ENCODE results near the gene IQGAP1. TPM values are rescaled to one million over a fixed set of nuclear protein-coding genes. Genes with fewer than 3 reads are reported as not detected.

IQGAP1 gene
- total RNA-seq, 1 experiment from 2014 or later, result 113 TPM

DNA sequence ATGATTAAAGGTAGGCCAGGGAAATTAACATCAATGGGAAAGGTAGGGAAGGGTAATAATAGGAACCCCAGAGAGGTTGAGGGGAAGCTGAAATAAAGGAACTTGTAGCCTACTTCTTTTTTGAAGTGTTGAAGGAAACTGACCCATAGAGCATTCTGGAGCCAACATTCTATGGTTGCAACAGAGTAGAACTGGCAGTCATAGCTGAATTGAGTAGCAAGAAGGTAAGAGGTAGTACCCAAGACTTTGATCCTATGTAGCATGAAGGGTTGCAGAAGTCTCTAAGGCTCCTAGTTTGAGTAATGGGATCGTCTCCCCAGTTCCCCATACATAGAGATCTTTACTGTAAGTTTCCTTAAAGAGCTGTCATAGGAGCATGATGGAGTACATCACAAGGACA lies 43.4 kb upstream of the IQGAP1 start:
- CTCF ChIA-PET, result no interaction called here
- ATAC-seq, result no peak
- POLR2A ChIA-PET, result no interaction called here
- H3K9me2 ChIP-seq (ENCODE audit: insufficient read depth), result no peaks in the 10 kb centered on the region
- no peaks in the 10 kb centered on the region for H3K36me3 ChIP-seq (ENCODE audit: control insufficient read depth in 1 of 2, insufficient read depth in 2 of 2, low read length in 2 of 2)
- H3K4me3 ChIP-seq (replicated peaks in 1 of 2; ENCODE audit: low read depth in 1 of 2, low read length in 2 of 2), result no peak overlapping the region
- no peaks in the 10 kb centered on the region for H3K9me3 ChIP-seq (ENCODE audit: control insufficient read depth in 1 of 2, insufficient read depth in 1 of 2, low read depth in 1 of 2, low read length in 2 of 2)
- no peak for DNase-seq (ENCODE audit: low read depth, low spot score)
- no peaks in the 10 kb centered on the region for H3K27me3 ChIP-seq (ENCODE audit: insufficient read depth, low read length)
- BruUV-seq (replicated peaks), result no TSS peak
- TF ChIP-seq, protein P1, sequence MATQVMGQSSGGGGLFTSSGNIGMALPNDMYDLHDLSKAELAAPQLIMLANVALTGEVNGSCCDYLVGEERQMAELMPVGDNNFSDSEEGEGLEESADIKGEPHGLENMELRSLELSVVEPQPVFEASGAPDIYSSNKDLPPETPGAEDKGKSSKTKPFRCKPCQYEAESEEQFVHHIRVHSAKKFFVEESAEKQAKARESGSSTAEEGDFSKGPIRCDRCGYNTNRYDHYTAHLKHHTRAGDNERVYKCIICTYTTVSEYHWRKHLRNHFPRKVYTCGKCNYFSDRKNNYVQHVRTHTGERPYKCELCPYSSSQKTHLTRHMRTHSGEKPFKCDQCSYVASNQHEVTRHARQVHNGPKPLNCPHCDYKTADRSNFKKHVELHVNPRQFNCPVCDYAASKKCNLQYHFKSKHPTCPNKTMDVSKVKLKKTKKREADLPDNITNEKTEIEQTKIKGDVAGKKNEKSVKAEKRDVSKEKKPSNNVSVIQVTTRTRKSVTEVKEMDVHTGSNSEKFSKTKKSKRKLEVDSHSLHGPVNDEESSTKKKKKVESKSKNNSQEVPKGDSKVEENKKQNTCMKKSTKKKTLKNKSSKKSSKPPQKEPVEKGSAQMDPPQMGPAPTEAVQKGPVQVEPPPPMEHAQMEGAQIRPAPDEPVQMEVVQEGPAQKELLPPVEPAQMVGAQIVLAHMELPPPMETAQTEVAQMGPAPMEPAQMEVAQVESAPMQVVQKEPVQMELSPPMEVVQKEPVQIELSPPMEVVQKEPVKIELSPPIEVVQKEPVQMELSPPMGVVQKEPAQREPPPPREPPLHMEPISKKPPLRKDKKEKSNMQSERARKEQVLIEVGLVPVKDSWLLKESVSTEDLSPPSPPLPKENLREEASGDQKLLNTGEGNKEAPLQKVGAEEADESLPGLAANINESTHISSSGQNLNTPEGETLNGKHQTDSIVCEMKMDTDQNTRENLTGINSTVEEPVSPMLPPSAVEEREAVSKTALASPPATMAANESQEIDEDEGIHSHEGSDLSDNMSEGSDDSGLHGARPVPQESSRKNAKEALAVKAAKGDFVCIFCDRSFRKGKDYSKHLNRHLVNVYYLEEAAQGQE (IDR thresholded peaks at IDR 0.05; ENCODE audit: low read depth), result no peak
- TF ChIP-seq EZH2phosphoT487 (IDR thresholded peaks at IDR 0.05; ENCODE audit: borderline replicate concordance) (no peak), ELF1 (IDR thresholded peaks at IDR 0.05; ENCODE audit: borderline replicate concordance, low read depth) (no peak), FOSL1 (IDR thresholded peaks at IDR 0.05; ENCODE audit: low read depth) (no peak), CEBPB (IDR thresholded peaks at IDR 0.05; ENCODE audit: low read depth) (no peak), EZH2 (IDR thresholded peaks at IDR 0.05) (no peak), EGR1 (IDR thresholded peaks at IDR 0.05; ENCODE audit: low read depth) (no peak), TCF7L2 (IDR thresholded peaks at IDR 0.05; ENCODE audit: borderline replicate concordance, extremely low read depth, insufficient read depth, insufficient read length) (no peak), SRF (IDR thresholded peaks at IDR 0.05; ENCODE audit: low read depth) (no peak), SP1 (IDR thresholded peaks at IDR 0.05; ENCODE audit: low read depth) (no peak), ZNF274 (IDR thresholded peaks at IDR 0.05; ENCODE audit: low read depth, low read length) (no peak), POLR2A (IDR thresholded peaks at IDR 0.05; ENCODE audit: borderline replicate concordance, extremely low read depth, insufficient read depth, insufficient read length) (no peak)
- H3K79me2 ChIP-seq (ENCODE audit: insufficient read depth, low read length), result no peaks in the 10 kb centered on the region
- H3K27ac ChIP-seq (ENCODE audit: low read depth, low read length), result no peak overlapping the region
- no peak overlapping the region for H3K9ac ChIP-seq (ENCODE audit: low read length)
- peaks cover 0 to 7% of the 10 kb centered on the region in 2 experiments; a peak in 2 of 4 replicates for H3K4me1 ChIP-seq (ENCODE audit: control insufficient read depth in 1 of 2, insufficient read depth in 2 of 2, low read length in 2 of 2)
- no peak overlapping the region for H2AFZ ChIP-seq (ENCODE audit: low read depth, low read length, poor library complexity, severe bottlenecking)
- H4K20me1 ChIP-seq (ENCODE audit: insufficient read depth), result no peaks in the 10 kb centered on the region
- RAD21 ChIA-PET (ENCODE audit: low non-redundant PET in 1 of 2, low total read pairs in 2 of 2, uncharacterized antibody in 2 of 2, unreplicated experiment in 2 of 2), result no interaction called here
- intact Hi-C loops (cut with micrococcal nuclease), result no loop called here
- H3K4me2 ChIP-seq (ENCODE audit: low read length), result no peak overlapping the region
